ENCODE results near the gene ETNK1.
"Not testable (repeated sequence)": the region's sequence is repeated elsewhere in the genome, so short reads cannot be mapped to it uniquely, and the experiment has no call there.

Gene ETNK1

DNA sequence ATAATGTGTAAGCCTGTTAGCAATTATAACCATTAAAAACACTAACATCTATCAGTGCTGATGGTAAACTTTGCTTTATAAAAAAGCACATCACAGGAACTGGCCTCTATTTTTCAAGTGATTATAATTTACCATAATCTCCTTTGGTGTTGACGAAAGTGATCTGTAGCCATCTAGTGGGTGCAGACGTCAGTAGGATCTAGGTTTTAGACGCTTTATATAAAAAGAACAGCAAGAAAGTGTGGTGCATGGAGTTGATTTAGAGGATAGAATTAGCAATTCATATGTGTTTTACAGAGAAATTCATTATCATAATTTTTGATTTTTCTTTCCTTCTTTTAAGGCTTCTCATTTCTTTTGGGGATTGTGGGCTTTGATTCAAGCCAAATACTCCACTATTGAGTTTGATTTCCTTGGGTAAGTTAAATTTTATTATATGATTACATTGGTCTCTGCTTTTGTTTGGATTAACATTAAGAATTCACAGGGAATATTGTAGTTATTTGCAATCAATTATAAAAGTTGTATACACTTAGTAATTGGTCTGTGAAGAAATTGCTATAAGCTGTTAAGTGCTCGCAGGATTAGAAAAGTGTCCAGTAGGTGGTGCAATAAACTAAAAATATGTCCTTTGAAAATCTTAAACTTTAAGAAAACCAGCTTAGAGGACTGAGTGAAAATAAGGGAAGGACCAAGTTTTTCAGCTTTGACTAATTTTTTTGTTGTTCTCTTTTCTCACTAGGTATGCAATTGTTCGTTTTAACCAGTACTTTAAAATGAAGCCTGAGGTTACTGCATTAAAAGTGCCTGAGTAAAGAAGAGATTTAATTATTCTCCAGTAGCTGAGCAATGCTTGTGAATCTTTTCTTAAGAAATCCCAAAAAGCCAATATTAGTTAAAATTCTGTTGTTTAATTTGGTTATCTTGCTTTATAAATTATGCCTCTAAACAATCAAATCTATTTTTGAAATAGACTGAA is 59.5 kb downstream of the ETNK1 start:
- DNase-seq (ENCODE audit: low spot score): no peak
- no peak overlapping the region for H3K27ac Mint-ChIP-seq
- peaks cover 25% of the 10 kb centered on the region for H3K36me3 Mint-ChIP-seq (ENCODE audit: low read depth)
- peaks cover 7% of the 10 kb centered on the region for H3K9me3 Mint-ChIP-seq
- H3K4me3 Mint-ChIP-seq: no peak overlapping the region
- no peaks in the 10 kb centered on the region for H3K27me3 Mint-ChIP-seq (ENCODE audit: low read depth)
- H3K4me1 Mint-ChIP-seq (ENCODE audit: low read depth): peaks cover 19% of the 10 kb centered on the region

DNA sequence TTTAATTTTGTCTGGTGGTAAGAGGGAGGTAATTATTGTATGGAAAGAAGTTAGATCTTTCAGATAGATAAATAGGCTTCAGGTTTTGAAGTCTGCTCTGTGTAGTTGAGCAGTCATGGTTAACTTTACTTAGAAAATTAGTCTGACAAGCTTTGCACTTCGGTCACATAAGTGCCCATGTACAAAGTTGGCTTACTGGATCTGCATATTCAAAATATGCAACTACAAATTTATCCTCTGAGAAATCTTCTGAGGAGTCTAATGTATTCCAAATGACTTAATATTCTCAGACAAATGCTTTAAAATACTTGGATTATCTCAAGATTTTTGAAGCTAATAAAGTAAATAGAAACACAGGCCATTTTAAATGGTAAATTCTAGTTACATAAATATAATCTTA is 61.2 kb downstream of the ETNK1 start:
- peaks cover 19% of the 10 kb centered on the region for H3K4me1 Mint-ChIP-seq (ENCODE audit: low read depth)
- no peak for DNase-seq (ENCODE audit: low spot score)
- H3K27me3 Mint-ChIP-seq (ENCODE audit: low read depth): no peaks in the 10 kb centered on the region
- peaks cover 20% of the 10 kb centered on the region for H3K36me3 Mint-ChIP-seq (ENCODE audit: low read depth)
- peaks cover 7% of the 10 kb centered on the region for H3K9me3 Mint-ChIP-seq
- no peak overlapping the region for H3K4me3 Mint-ChIP-seq
- H3K27ac Mint-ChIP-seq: peak overlapping the region; percentile 58

DNA sequence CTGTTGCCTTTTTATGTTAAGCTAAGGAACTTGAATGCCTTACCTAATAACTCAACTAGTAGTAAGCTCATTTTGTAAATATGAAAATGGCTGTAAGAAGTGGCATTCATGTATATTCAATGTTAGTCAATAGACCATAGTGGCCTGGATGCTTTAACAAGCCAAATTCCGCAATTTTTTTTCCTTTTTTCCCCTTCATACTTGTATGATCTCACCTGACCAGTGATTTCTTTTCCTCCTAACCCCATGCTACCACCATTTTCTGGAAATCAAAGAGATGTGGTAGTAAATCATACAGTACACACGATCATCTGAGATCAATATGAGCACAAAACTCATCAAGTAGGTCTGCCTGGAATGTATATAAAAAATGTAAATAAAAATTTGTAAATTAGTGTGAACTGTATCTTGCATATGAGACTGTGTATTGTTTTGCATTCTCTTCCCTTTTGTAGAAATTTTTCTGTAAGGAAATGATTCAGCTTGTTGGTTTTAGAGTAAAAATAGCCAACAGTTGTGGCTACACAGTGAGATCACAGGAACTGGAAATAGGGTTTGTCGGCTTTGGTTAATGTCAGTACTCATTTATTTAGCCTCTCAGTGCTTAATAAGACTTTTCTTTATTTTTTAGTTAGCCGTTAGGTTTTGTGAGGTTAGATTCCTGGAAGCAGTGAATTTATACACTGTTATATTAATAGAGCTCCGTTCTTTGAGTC is 62.5 kb downstream of the ETNK1 start:
- H3K36me3 Mint-ChIP-seq (ENCODE audit: low read depth): peaks cover 22% of the 10 kb centered on the region
- peaks cover 20% of the 10 kb centered on the region for H3K4me1 Mint-ChIP-seq (ENCODE audit: low read depth)
- H3K27ac Mint-ChIP-seq: peak overlapping the region; percentile 81
- H3K27me3 Mint-ChIP-seq (ENCODE audit: low read depth): no peaks in the 10 kb centered on the region
- peak; percentile 20 for DNase-seq (ENCODE audit: low spot score)
- H3K4me3 Mint-ChIP-seq: peak overlapping the region; percentile 60
- peaks cover 7% of the 10 kb centered on the region for H3K9me3 Mint-ChIP-seq

DNA sequence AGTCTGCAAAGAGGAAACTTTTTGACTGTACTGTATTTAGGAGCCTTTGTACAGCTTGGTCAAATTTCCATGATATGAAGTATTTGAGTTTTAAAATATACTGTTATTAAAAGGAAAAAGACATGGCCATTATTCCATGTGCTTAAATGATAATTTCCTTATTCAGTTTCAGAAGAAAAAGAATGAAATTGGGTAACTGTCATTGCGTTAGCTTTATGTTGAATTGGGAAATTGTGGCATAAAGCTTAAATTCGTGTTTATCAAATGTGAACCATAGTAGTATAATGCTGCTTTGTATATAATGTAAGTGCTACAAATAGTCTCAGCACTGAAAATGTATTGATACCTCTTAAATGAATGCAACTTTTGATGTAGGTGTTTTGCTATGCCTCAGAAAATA is 64.9 kb downstream of the ETNK1 start:
- Mint-ChIP-seq H3K4me3 (no peak overlapping the region), H3K9me3 (peaks cover 7% of the 10 kb centered on the region), H3K27ac (no peak overlapping the region), H3K36me3 (ENCODE audit: low read depth) (peaks cover 20% of the 10 kb centered on the region), H3K27me3 (ENCODE audit: low read depth) (no peaks in the 10 kb centered on the region), H3K4me1 (ENCODE audit: low read depth) (peaks cover 18% of the 10 kb centered on the region)
- no peak for DNase-seq (ENCODE audit: low spot score)

DNA sequence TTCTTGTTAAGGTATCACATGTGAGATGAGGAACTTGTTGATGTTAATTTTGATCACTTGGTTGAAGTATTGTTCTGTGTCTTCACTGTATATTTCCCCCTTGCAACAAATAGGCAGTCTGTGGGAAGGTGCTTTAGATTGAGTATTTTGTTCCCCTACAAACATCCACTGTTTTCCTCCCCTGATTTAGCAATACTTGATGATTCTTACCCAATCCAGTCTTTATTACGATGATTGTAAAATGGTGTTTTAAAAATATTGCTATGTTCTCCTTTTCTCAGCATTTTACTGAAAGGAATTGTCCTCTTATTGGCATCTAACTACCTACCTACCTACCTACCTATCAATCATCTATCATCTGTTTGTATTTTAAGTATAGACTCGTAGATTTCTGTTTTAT is 66.3 kb downstream of the ETNK1 start:
- peaks cover 15% of the 10 kb centered on the region for H3K36me3 Mint-ChIP-seq (ENCODE audit: low read depth)
- H3K4me1 Mint-ChIP-seq (ENCODE audit: low read depth): peaks cover 13% of the 10 kb centered on the region
- peaks cover 4% of the 10 kb centered on the region for H3K27me3 Mint-ChIP-seq (ENCODE audit: low read depth)
- H3K4me3 Mint-ChIP-seq: no peak overlapping the region
- H3K9me3 Mint-ChIP-seq: peaks cover 7% of the 10 kb centered on the region
- DNase-seq (ENCODE audit: low spot score): no peak
- H3K27ac Mint-ChIP-seq: no peak overlapping the region

- not testable (repeated sequence) for H3K4me1 Mint-ChIP-seq (ENCODE audit: low read depth); H3K36me3 Mint-ChIP-seq (ENCODE audit: low read depth); H3K27ac Mint-ChIP-seq; H3K4me3 Mint-ChIP-seq; DNase-seq (ENCODE audit: low spot score); H3K9me3 Mint-ChIP-seq
- H3K27me3 Mint-ChIP-seq (ENCODE audit: low read depth): peaks cover 12% of the 10 kb centered on the region
These were observed 67.5 kb downstream of the ETNK1 start for GRCh38 chr12:22692467-22692866.

DNA sequence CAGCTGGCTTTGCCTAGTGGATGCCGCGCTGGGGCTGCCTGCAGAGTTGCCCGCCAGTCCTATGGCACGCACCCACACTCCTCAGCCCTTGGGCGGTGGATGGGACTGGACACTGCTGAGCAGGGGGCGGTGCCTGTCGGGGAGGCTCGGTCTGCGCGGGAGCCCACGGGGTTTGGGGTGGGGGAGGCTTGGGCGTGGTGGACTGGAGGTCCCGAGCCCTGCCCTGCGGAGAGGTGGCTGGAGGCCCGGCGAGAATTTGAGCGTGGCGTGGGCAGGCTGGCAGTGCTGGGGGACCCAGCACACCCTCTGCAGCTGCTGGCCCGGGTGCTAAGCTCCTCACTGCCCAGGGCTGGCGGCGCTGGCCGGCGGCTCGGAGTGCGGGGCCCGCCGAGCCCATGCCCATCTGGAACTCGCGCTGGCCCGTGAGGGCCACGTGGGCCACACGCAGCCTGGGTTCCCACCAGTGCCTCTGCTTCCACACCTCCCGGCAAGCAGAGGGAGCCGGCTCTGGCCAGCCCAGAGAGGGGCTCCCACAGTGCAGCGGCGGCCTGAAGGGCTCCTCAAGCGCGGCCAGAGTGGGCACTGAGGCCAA is 68.1 kb downstream of the ETNK1 start:
- Mint-ChIP-seq H3K9me3 (no peaks in the 10 kb centered on the region), H3K27ac (no peak overlapping the region), H3K4me3 (no peak overlapping the region), H3K36me3 (ENCODE audit: low read depth) (peaks cover 4% of the 10 kb centered on the region), H3K4me1 (ENCODE audit: low read depth) (peaks cover 2% of the 10 kb centered on the region), H3K27me3 (ENCODE audit: low read depth) (peaks cover 13% of the 10 kb centered on the region)
- DNase-seq (ENCODE audit: low spot score): no peak

DNA sequence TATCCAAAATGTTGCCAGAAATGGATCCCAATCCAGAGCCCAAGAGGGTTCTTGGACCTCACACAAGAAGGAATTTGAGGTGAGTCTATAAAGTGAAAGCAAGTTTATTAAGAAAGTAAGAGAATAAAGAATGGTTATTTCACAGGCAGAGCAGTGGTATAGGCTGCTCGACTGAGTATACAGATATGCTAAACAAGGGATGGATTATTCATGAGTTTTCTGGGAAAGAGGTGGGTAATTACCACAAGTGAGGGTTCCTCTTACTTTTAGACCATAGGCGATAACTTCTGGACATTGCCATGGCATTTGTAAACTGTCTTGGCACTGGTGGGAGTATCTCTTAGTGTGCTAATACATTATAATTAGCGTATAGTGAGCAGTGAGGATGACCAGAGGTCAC is 73.6 kb downstream of the ETNK1 start:
- Mint-ChIP-seq H3K36me3 (ENCODE audit: low read depth) (no peaks in the 10 kb centered on the region), H3K4me1 (ENCODE audit: low read depth) (peaks cover 2% of the 10 kb centered on the region), H3K27ac (no peak overlapping the region), H3K27me3 (ENCODE audit: low read depth) (peaks cover 13% of the 10 kb centered on the region), H3K4me3 (no peak overlapping the region), H3K9me3 (no peaks in the 10 kb centered on the region)
- no peak for DNase-seq (ENCODE audit: low spot score)

GRCh38 chr12:22699705-22700104 is 74.7 kb downstream of the ETNK1 start:
- H3K27ac Mint-ChIP-seq; H3K4me1 Mint-ChIP-seq (ENCODE audit: low read depth); H3K9me3 Mint-ChIP-seq: not testable (repeated sequence)

DNA sequence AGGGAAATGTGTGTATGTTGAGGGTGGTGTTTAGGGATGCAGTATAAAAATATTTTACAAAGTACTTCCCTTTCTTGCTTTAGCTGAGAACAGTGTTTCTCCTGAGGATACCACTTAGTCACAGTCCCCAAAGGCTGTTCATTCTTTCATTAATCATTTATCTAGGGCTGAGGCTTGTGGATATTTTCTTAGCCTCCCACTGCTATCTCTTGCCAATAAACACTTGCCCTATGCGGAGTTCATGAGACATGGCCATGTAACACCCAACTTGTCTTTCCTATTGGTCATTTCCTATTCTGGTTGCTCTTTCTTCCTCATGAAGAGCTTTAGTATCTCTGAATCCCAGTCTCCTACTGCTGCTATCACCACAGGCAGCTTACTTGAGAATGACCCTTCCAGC is 75.1 kb downstream of the ETNK1 start:
- H3K9me3 Mint-ChIP-seq: no peaks in the 10 kb centered on the region
- H3K4me3 Mint-ChIP-seq: no peak overlapping the region
- H3K4me1 Mint-ChIP-seq (ENCODE audit: low read depth): peaks cover 2% of the 10 kb centered on the region
- no peak overlapping the region for H3K27ac Mint-ChIP-seq
- no peaks in the 10 kb centered on the region for H3K36me3 Mint-ChIP-seq (ENCODE audit: low read depth)
- DNase-seq (ENCODE audit: low spot score): no peak
- peaks cover 13% of the 10 kb centered on the region for H3K27me3 Mint-ChIP-seq (ENCODE audit: low read depth)

More at GRCh38 chr12:22699705-22700104, 74.7 kb downstream of the ETNK1 start:
- DNase-seq (ENCODE audit: low spot score); H3K36me3 Mint-ChIP-seq (ENCODE audit: low read depth); H3K4me3 Mint-ChIP-seq: not testable (repeated sequence)
- H3K27me3 Mint-ChIP-seq (ENCODE audit: low read depth): peaks cover 13% of the 10 kb centered on the region

DNA sequence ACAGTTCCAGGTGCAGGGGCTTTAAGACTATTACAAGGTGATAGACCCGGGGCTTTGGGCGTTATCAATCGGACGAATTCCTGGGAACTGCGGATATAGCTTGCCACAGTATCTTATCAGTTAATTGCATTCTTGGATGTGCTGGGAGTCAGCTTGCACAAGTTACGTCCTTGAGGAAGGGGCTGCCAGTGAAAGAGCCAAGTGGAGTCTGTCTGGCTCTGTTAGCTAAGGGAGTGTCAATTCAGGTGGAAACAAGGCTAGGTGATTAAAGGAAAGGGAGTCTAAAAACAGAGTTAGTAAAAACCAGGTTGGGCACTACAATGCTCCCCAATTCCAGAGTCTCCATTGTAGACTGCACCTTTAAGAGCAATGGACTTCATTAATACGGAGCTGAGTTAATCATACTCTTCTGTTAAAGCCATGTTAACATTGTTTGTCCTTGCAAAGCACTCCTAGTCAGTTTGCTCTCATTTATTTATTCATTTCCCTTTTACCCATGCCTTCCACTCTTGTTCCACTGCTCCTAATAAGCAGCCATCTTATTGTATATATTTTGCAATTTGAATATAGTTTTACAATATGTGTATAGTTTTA is 76.3 kb downstream of the ETNK1 start:
- not testable (repeated sequence) for H3K4me1 Mint-ChIP-seq (ENCODE audit: low read depth); H3K36me3 Mint-ChIP-seq (ENCODE audit: low read depth); H3K4me3 Mint-ChIP-seq; H3K9me3 Mint-ChIP-seq; H3K27ac Mint-ChIP-seq; DNase-seq (ENCODE audit: low spot score)
- peaks cover 13% of the 10 kb centered on the region for H3K27me3 Mint-ChIP-seq (ENCODE audit: low read depth)

DNA sequence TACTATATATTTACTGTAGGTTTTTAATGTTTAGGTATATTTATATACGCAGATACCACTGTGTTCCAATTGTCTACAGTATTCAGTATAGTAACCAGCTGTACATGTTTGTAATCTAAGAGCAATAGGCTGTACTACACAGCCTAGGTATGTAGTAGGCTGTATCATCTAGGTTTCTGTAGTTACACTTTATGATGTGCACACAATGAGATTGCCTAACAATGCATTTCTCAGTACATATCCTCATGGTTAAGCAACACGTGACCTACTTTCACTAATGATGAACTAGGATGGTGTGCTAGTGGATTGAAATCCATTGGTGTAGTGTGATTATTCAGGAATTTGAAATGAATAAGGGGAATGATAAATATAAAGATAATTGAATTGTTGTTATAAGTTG is 77.7 kb downstream of the ETNK1 start:
- Mint-ChIP-seq H3K27ac (no peak overlapping the region), H3K27me3 (ENCODE audit: low read depth) (peaks cover 5% of the 10 kb centered on the region), H3K36me3 (ENCODE audit: low read depth) (no peaks in the 10 kb centered on the region), H3K4me3 (no peak overlapping the region), H3K9me3 (no peaks in the 10 kb centered on the region), H3K4me1 (ENCODE audit: low read depth) (peaks cover 2% of the 10 kb centered on the region)
- no peak for DNase-seq (ENCODE audit: low spot score)

DNA sequence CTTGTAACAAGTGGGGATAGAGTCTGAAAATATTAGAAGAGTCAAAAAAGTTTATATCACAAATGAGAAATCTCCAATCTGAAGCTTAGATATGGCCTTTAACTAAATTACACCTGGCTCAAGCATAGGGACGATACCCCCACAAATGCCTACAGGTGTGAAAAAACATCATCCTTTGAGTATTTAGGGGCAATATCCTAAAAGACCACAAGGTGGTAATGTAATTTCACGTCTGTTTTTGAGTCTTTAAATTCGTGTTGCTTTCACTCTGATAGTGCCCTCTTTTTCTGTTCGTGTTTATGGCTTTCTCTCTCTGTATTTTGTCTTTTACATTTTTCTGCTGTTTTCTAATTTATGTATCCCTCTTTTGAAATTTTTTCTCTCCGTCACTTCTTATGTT is 84.3 kb downstream of the ETNK1 start:
- no peak for DNase-seq (ENCODE audit: low spot score)

DNA sequence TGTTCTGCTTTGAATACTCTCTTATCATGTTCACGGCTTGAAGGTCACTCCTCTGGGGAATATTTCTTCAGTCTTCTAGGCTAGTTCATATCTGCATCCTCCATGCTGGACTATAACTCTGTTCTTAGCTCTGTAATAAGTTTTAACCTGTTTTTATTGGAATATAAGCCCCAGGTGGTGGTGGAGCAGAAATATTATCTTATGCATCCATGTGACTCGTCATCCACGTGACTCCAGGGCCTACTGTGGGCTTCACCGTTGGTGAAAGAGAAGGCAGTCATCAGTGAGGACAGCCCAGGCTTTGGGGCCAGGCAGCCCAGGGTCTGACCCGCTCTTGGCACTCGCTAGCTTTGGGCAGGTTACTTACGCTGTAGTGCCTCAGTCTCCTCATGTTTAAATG is 87.1 kb downstream of the ETNK1 start:
- H3K27ac Mint-ChIP-seq: no peak overlapping the region
- DNase-seq (ENCODE audit: low spot score): no peak
- no peaks in the 10 kb centered on the region for H3K9me3 Mint-ChIP-seq
- H3K4me1 Mint-ChIP-seq (ENCODE audit: low read depth): peaks cover 3% of the 10 kb centered on the region
- H3K27me3 Mint-ChIP-seq (ENCODE audit: low read depth): peaks cover 12% of the 10 kb centered on the region
- H3K4me3 Mint-ChIP-seq: no peak overlapping the region
- H3K36me3 Mint-ChIP-seq (ENCODE audit: low read depth): no peaks in the 10 kb centered on the region

More for the DNA sequence above, 84.3 kb downstream of the ETNK1 start:
- H3K4me1 Mint-ChIP-seq (ENCODE audit: low read depth): peaks cover 3% of the 10 kb centered on the region
- H3K4me3 Mint-ChIP-seq: no peak overlapping the region
- peaks cover 13% of the 10 kb centered on the region for H3K27me3 Mint-ChIP-seq (ENCODE audit: low read depth)
- H3K27ac Mint-ChIP-seq: no peak overlapping the region
- H3K36me3 Mint-ChIP-seq (ENCODE audit: low read depth): no peaks in the 10 kb centered on the region
- H3K9me3 Mint-ChIP-seq: no peaks in the 10 kb centered on the region
